C4-2B (cell line): ENCODE results near the gene COMT.

Experiments used
- CTCF ChIP-seq: fragments of 450-650 bp; conservative IDR thresholded peaks from 2 replicates; pipeline ENCODE4 v1.5.1; 2017; ENCODE audit warnings: mild to moderate bottlenecking
- ZFX ChIP-seq: fragments of 450-650 bp; IDR thresholded peaks from 2 replicates; pipeline ENCODE4 v1.6.1; 2017

GRCh38 chr22:19990609-19991394 is 49.2 kb downstream of the COMT start:
- no peak for TF ChIP-seq CTCF
- TF ChIP-seq ZFX = no peak
